Transverse colon (tissue), 4 donors: ENCODE data around the gene SEC23B. TPM values are rescaled to one million over a fixed set of nuclear protein-coding genes. Genes with fewer than 3 reads are reported as not detected.
A peak's percentile ranks its signal among the peaks of the same experiment; 100 is the strongest.

Experiments
- DNase-seq: peaks from one replicate; pipeline ENCODE4 v3.0.0-alpha.2; 2019
- H3K27ac ChIP-seq, 4 donors: fragments of 200-600 bp; sonication (generic); 2 replicates each; pipeline ENCODE4 v1.5.1; 2016 to 2018; ENCODE audit warnings: inconsistent platforms in 4 of 4
- H3K27me3 ChIP-seq: fragments of 200-600 bp; sonication (generic); 2 replicates; pipeline ENCODE4 v1.5.1; 2017; ENCODE audit warnings: inconsistent platforms
- H3K36me3 ChIP-seq, 4 donors: fragments of 200-600 bp; sonication (generic); 2 replicates each; pipeline ENCODE4 v1.5.1; 2017 to 2019; ENCODE audit warnings: inconsistent platforms in 4 of 4
- H3K4me1 ChIP-seq, 4 donors: fragments of 200-600 bp; sonication (generic); 2 replicates each; pipeline ENCODE4 v1.5.1; 2017 to 2020; ENCODE audit warnings: inconsistent platforms in 4 of 4
- H3K4me3 ChIP-seq, 4 donors: fragments of 200-600 bp; sonication (generic); 1 replicate in 1 of 4; 2 replicates in 3 of 4; pipeline versions ENCODE4 v1.5.1 to v1.6.1; 2017 to 2019; ENCODE audit warnings: inconsistent platforms in 4 of 4
- H3K9me3 ChIP-seq, 2 donors: fragments of 200-600 bp; sonication (generic); 2 replicates each; pipeline ENCODE4 v1.5.1; 2017 to 2019; ENCODE audit warnings: inconsistent platforms in 2 of 2
- CTCF ChIP-seq, 5 experiments: fragments of 200-600 bp in 3 of 5; fragments of 450-650 bp in 2 of 5; sonication (generic) in 3 of 5; IDR thresholded peaks; 1 replicate in 2 of 5; 2 replicates in 3 of 5; pipeline ENCODE4 v1.5.1; 2016 to 2017; ENCODE audit warnings: antibody characterized with exemption in 5 of 5, inconsistent platforms in 3 of 5, mild to moderate bottlenecking in 2 of 5, moderate library complexity in 1 of 5
- EP300 ChIP-seq: sonication (generic); formaldehyde crosslinking; IDR thresholded peaks from one replicate; pipeline ENCODE4 v1.6.1; 2017; ENCODE audit warnings: antibody characterized with exemption, low read depth
- POLR2A ChIP-seq: fragments of 450-650 bp; IDR thresholded peaks from one replicate; pipeline ENCODE4 v1.6.1; 2016; ENCODE audit warnings: antibody characterized with exemption, mild to moderate bottlenecking, moderate library complexity
- POLR2AphosphoS5 ChIP-seq, 3 donors: sonication (generic); formaldehyde crosslinking; IDR thresholded peaks; one replicate each; pipeline ENCODE4 v1.6.1; 2016; ENCODE audit warnings: antibody characterized with exemption in 3 of 3
- WGBS, 2 donors: methylation state at CpG; one replicate each; pipeline ENCODE4 v1.1.5; 2018; ENCODE audit warnings: low coverage in 1 of 2; 5-methylcytosine and 5-hydroxymethylcytosine counted together
- in situ Hi-C, 4 donors: fragments of 200-750 bp; cut with MboI; loops; one replicate each; pipeline versions ENCODE4 v1.15.0 to v1.15.1; 2017; ENCODE audit warnings: low sequenced_read_pairs in 3 of 4, low pct_ligation_motif_present in 1 of 4, low pct_unique_long_range_greater_than_20kb in 1 of 4
- intact Hi-C: fragments of 100-400 bp; cut with DNase I; formaldehyde crosslinking; loops from one replicate; pipeline ENCODE4 v1.15.1; 2023; ENCODE audit warnings: low total_unique reads
- total RNA-seq, 4 donors: library from RNA; depleted of rRNA; stranded (reverse); fragments of >200 nt; gene quantifications; one replicate each; pipeline ENCODE4 v1.1.0, GENCODE V29; 2016

SEC23B gene
- total RNA-seq, 4 donors from 2014 or later: 16.8 to 38.0 (median 30.9) TPM

DNA sequence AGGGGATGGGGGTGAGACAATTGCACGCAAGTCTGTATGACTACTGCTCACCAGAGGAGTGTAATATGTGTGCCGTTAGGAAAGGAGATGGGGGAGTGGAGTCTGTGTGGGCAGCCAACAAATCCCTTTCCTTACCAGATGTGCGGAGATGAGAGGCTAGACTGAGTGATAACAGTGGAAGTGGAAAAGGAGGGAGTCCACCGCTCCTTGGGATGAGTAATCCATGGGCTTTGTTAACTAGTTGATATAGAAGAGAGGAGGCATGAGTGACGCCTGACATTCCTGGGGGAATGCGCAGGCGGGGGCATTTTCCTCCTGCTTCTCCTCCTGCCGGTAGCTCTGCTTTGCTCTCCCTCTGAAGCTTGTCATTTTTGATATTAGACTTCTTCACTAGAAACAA is 46.0 kb downstream of the SEC23B start:
- Histone ChIP-seq H3K4me3 (no peak overlapping the region), H3K9me3 (no peaks in the 10 kb centered on the region), H3K4me1 (no peaks in the 10 kb centered on the region), H3K36me3 (peaks cover 0 to 71% (median 30%) of the 10 kb centered on the region in 4 donors), H3K27ac (no peak overlapping the region), H3K27me3 (no peaks in the 10 kb centered on the region)
- intact Hi-C loops (no loop called here), in situ Hi-C loops (no loop called here)
- WGBS, 2 donors: 98 to 99% methylated on average over 7 to 8 of the region's 8 CpGs
- no peak for DNase-seq
- TF ChIP-seq POLR2AphosphoS5 (IDR thresholded peaks at IDR 0.05) (no peak), EP300 (no peak), CTCF (IDR thresholded peaks at IDR 0.05) (no peak), POLR2A (no peak)

- DNase-seq: peak; percentile 95
- in situ Hi-C loops (no loop called here), intact Hi-C loops (no loop called here)
- 0% methylated on average over 10 to 51 of the region's 51 CpGs for WGBS, 2 donors
- no peaks in the 10 kb centered on the region for H3K9me3 ChIP-seq
- H3K27ac ChIP-seq: peak within 1 kb of the TSS; percentile 76 to 92 (median 84)
- peaks cover 0 to 17% (median 12%) of the 10 kb centered on the region in 4 donors for H3K4me1 ChIP-seq
- H3K36me3 ChIP-seq: peaks cover 0 to 13% (median 4%) of the 10 kb centered on the region in 4 donors
- TF ChIP-seq EP300 (no peak), POLR2A (peak; percentile 57), POLR2AphosphoS5 (IDR thresholded peaks at IDR 0.05) (peak; percentile 36 to 79 (median 71)), CTCF (IDR thresholded peaks at IDR 0.05) (no peak)
- peak within 1 kb of the TSS; percentile 60 to 77 (median 64) for H3K4me3 ChIP-seq
- no peaks in the 10 kb centered on the region for H3K27me3 ChIP-seq
Measured at GRCh38 chr20:18566892-18567738, 59.4 kb downstream of the SEC23B start, which contains the start of gene SMIM26. SMIM26 (plus strand) TSS chr20:18567432; CDS start chr20:18567479, 47 bp downstream.

GRCh38 chr20:18567739-18568091 is 60.0 kb downstream of the SEC23B start:
- H3K4me1 ChIP-seq: peaks cover 0 to 17% (median 12%) of the 10 kb centered on the region in 4 donors
- WGBS, 2 donors: 4 to 5% methylated on average over 5 to 6 of the region's 6 CpGs
- peaks cover 0 to 13% (median 4%) of the 10 kb centered on the region in 4 donors for H3K36me3 ChIP-seq
- in situ Hi-C loops: no loop called here
- intact Hi-C loops: no loop called here
- DNase-seq: no peak
- H3K27me3 ChIP-seq: no peaks in the 10 kb centered on the region
- H3K27ac ChIP-seq: peak overlapping the region; percentile 76 to 92 (median 84)
- H3K4me3 ChIP-seq: peak overlapping the region; percentile 60 to 77 (median 64)
- H3K9me3 ChIP-seq: no peaks in the 10 kb centered on the region
- no peak for TF ChIP-seq EP300
- TF ChIP-seq POLR2AphosphoS5 (IDR thresholded peaks at IDR 0.05): no peak
- no peak for TF ChIP-seq CTCF (IDR thresholded peaks at IDR 0.05)
- TF ChIP-seq POLR2A: no peak

- in situ Hi-C loops: no loop called here
- peaks cover 0 to 17% (median 12%) of the 10 kb centered on the region in 4 donors for H3K4me1 ChIP-seq
- no peak for DNase-seq
- no peak overlapping the region for H3K27ac ChIP-seq
- peaks cover 0 to 13% (median 4%) of the 10 kb centered on the region in 4 donors for H3K36me3 ChIP-seq
- no peaks in the 10 kb centered on the region for H3K27me3 ChIP-seq
- no peak overlapping the region for H3K4me3 ChIP-seq
- intact Hi-C loops: no loop called here
- WGBS, 2 donors: 100% methylated on average over 2 of the region's 2 CpGs
- no peaks in the 10 kb centered on the region for H3K9me3 ChIP-seq
- TF ChIP-seq CTCF (IDR thresholded peaks at IDR 0.05) (no peak), POLR2AphosphoS5 (IDR thresholded peaks at IDR 0.05) (no peak), EP300 (no peak), POLR2A (no peak)
Measured at GRCh38 chr20:18571009-18571408, 63.3 kb downstream of the SEC23B start.
